ENCODE data around the gene HLF. TPM values are rescaled to one million over a fixed set of nuclear protein-coding genes. Genes with fewer than 3 reads are reported as not detected.

The HLF gene
- total and polyA plus RNA-seq, 2 experiments from 2014 or later, result 0.28 TPM; not detected in 1

- TF ChIP-seq STAT1 (IDR thresholded peaks at IDR 0.05; ENCODE audit: unreplicated experiment), result no peak
- TF ChIP-seq EZH2 (IDR thresholded peaks at IDR 0.05; ENCODE audit: low read depth, unreplicated experiment), result no peak
- no peak for TF ChIP-seq EZH2phosphoT487 (IDR thresholded peaks at IDR 0.05; ENCODE audit: unreplicated experiment)
- no peak for TF ChIP-seq CREB1 (CRISPR knock-in tag; IDR thresholded peaks at IDR 0.05; ENCODE audit: low read depth)
- no peak for TF ChIP-seq JUNB (IDR thresholded peaks at IDR 0.05; ENCODE audit: unreplicated experiment)
- TF ChIP-seq POLR2AphosphoS5 (IDR thresholded peaks at IDR 0.05; ENCODE audit: low read depth), result no peak
- no peak for TF ChIP-seq ETS1 (IDR thresholded peaks at IDR 0.05)
Measured at GRCh38 chr17:55279788-55280187, 15.0 kb downstream of the HLF start (continued).

GRCh38 chr17:55280212-55280611, 15.5 kb downstream of the HLF start:
- H3K4me1 Mint-ChIP-seq, result no peaks in the 10 kb centered on the region
- no peak overlapping the region for H3K27ac ChIP-seq (ENCODE audit: low read depth)
- H3K27me3 Mint-ChIP-seq (ENCODE audit: insufficient read depth, low read depth, poor library complexity), result no peaks in the 10 kb centered on the region
- H4K20me1 ChIP-seq (replicated peaks; ENCODE audit: insufficient read depth), result no peaks in the 10 kb centered on the region
- H3K4me2 ChIP-seq, result no peak overlapping the region
- no peak for DNase-seq (ENCODE audit: low spot score)
- H3K36me3 ChIP-seq (ENCODE audit: insufficient read depth), result no peaks in the 10 kb centered on the region
- no peaks in the 10 kb centered on the region for H3F3A ChIP-seq (replicated peaks; ENCODE audit: low read depth)
- no peaks in the 10 kb centered on the region for H3K36me3 Mint-ChIP-seq (ENCODE audit: low read depth)
- H2AFZ ChIP-seq, result no peak overlapping the region
- no peak for ATAC-seq
- no peaks in the 10 kb centered on the region for H3K9me3 Mint-ChIP-seq
- no peak overlapping the region for H3K4me3 ChIP-seq
- no peak overlapping the region for H3K27ac Mint-ChIP-seq
- no peaks in the 10 kb centered on the region for H3K27me3 ChIP-seq (ENCODE audit: insufficient read depth)
- no peaks in the 10 kb centered on the region for H3K79me2 ChIP-seq (replicated peaks; ENCODE audit: insufficient read depth)
- no peaks in the 10 kb centered on the region for H3K4me1 ChIP-seq (ENCODE audit: insufficient read depth)
- H3K4me3 Mint-ChIP-seq, result no peak overlapping the region
- H3K9me2 ChIP-seq (ENCODE audit: insufficient read depth), result no peaks in the 10 kb centered on the region; the same call in 1 of the 2 replicates
- TF ChIP-seq EZH2 (IDR thresholded peaks at IDR 0.05; ENCODE audit: low read depth, unreplicated experiment) (no peak), CTCF (conservative IDR thresholded peaks at IDR 0.05; ENCODE audit: low read depth in 2 of 2) (no peak), CREB1 (CRISPR knock-in tag; IDR thresholded peaks at IDR 0.05; ENCODE audit: low read depth) (no peak), REST (IDR thresholded peaks at IDR 0.05; ENCODE audit: unreplicated experiment) (no peak), ETS1 (IDR thresholded peaks at IDR 0.05) (no peak), JUNB (IDR thresholded peaks at IDR 0.05; ENCODE audit: unreplicated experiment) (no peak), EZH2phosphoT487 (IDR thresholded peaks at IDR 0.05; ENCODE audit: unreplicated experiment) (no peak), ZNF114 (CRISPR knock-in tag; IDR thresholded peaks at IDR 0.05) (no peak), NANOG (IDR thresholded peaks at IDR 0.05; ENCODE audit: borderline replicate concordance) (no peak), ZNF331 (CRISPR knock-in tag; IDR thresholded peaks at IDR 0.05; ENCODE audit: low read depth) (no peak), POLR2AphosphoS5 (IDR thresholded peaks at IDR 0.05; ENCODE audit: low read depth) (no peak), STAT1 (IDR thresholded peaks at IDR 0.05; ENCODE audit: unreplicated experiment) (no peak)

Measured in GM23338 (cell line).